Caco-2 (cell line): ENCODE results near the gene FBXW12. TPM values are rescaled to one million over a fixed set of nuclear protein-coding genes. Genes with fewer than 3 reads are reported as not detected.

Experiments
- BruUV-seq: library from RNA; stranded (reverse); fragments of 400-500 nt; replicated peaks from 2 replicates; lab custom pipeline; 2021; lab: Mats Ljungman, UMichigan
- CTCF ChIA-PET: fragments of 300-600 bp; sonication (Branson Sonifier 250); formaldehyde crosslinking; loops from one replicate; lab custom pipeline; 2022; ENCODE audit warnings: antibody characterized with exemption; lab: Charles Lee
- POLR2A ChIA-PET: fragments of 300-600 bp; sonication (Branson Sonifier 250); formaldehyde crosslinking; loops from one replicate; lab custom pipeline; 2022; ENCODE audit warnings: antibody characterized with exemption; lab: Charles Lee
- DNase-seq, 2 experiments: peaks; one replicate each; pipeline versions ENCODE4 v3.0.0 to v3.0.0-alpha.2; 2020 to 2022
- H3K27me3 ChIP-seq: replicated peaks from 2 replicates; pipeline ENCODE4 v1.6.0; 2011; ENCODE audit warnings: low read length; ENCODE audit not compliant: control insufficient read depth, insufficient read depth
- H3K36me3 ChIP-seq: 2 replicates; pipeline ENCODE4 v1.5.1; 2011; ENCODE audit warnings: low read length; ENCODE audit not compliant: control insufficient read depth, insufficient read depth
- H3K4me1 ChIP-seq: fragments of 250-450 bp; sonication (Bioruptor Pico); 2 replicates; pipeline ENCODE4 v1.5.1; 2020; ENCODE audit warnings: mild to moderate bottlenecking
- H3K4me3 ChIP-seq: 2 replicates; pipeline ENCODE4 v1.5.1; 2011; ENCODE audit warnings: low read depth, mild to moderate bottlenecking, control low read depth, low read length
- H3K9me3 ChIP-seq: fragments of 250-450 bp; sonication (Bioruptor Pico); 2 replicates; pipeline ENCODE4 v1.5.1; 2020; ENCODE audit warnings: mild to moderate bottlenecking, moderate library complexity
- H3K27ac Mint-ChIP-seq: one replicate; pipeline ENCODE4 v1.8.0; 2022; ENCODE audit warnings: mixed read lengths; ENCODE audit not compliant: unreplicated experiment
- H3K27me3 Mint-ChIP-seq: one replicate; pipeline ENCODE4 v1.8.0; 2022; ENCODE audit warnings: mixed read lengths; ENCODE audit not compliant: insufficient read depth, unreplicated experiment
- H3K36me3 Mint-ChIP-seq: one replicate; pipeline ENCODE4 v1.8.0; 2022; ENCODE audit warnings: mild to moderate bottlenecking, mixed read lengths; ENCODE audit not compliant: insufficient read depth, unreplicated experiment
- H3K4me1 Mint-ChIP-seq: one replicate; pipeline ENCODE4 v1.8.0; 2022; ENCODE audit warnings: low read depth, mixed read lengths; ENCODE audit not compliant: unreplicated experiment
- H3K4me3 Mint-ChIP-seq: one replicate; pipeline ENCODE4 v1.8.0; 2022; ENCODE audit warnings: mild to moderate bottlenecking, moderate library complexity, mixed read lengths; ENCODE audit not compliant: unreplicated experiment
- H3K9me3 Mint-ChIP-seq: one replicate; pipeline ENCODE4 v1.8.0; 2022; ENCODE audit warnings: mixed read lengths; ENCODE audit not compliant: unreplicated experiment
- intact Hi-C: fragments of 100-400 bp; cut with micrococcal nuclease; formaldehyde crosslinking; loops from one replicate; pipeline ENCODE4 v1.10.0; 2022; ENCODE audit not compliant: unreplicated experiment
- total RNA-seq: library from RNA; stranded (reverse); gene quantifications from 2 replicates; pipeline ENCODE4 v1.2.3, GENCODE V29; 2022
- TF ChIP-seq, protein P1 (sequence below), 2 experiments: fragments of 200-600 bp in 1 of 2; IDR thresholded peaks; 1 replicate in 1 of 2; 2 replicates in 1 of 2; pipeline versions ENCODE4 v1.5.1 to v1.8.0; 2011 to 2022; ENCODE audit warnings: antibody characterized with exemption in 1 of 2, control low read depth in 1 of 2, inconsistent platforms in 1 of 2, low read depth in 1 of 2, low read length in 1 of 2, mild to moderate bottlenecking in 1 of 2, moderate library complexity in 1 of 2; ENCODE audit not compliant: insufficient read depth in 1 of 2, severe bottlenecking in 1 of 2, unreplicated experiment in 1 of 2

FBXW12 gene
- total RNA-seq, 1 experiment from 2014 or later, result 1.7 TPM

DNA sequence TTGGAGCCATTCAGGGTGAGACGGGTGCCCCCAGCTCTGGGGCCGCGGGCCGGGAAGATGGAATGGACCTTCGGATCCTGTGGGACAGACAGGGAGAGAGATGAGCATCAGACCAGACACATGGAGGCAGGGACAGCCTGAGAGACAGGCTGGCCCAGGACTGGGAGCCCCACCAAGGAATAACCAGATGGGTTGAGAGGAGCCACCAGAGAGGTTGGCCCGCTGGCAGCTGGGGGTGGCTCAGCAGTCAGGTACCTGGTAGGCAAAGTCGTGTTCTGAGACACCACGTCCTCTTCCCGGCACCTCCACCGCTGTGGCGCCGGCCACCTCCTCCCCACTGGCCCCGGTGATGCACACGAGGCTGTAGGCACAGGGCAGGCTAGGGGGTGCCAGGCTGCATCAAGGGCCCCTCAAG is 44.1 kb downstream of the FBXW12 start:
- H3K9me3 Mint-ChIP-seq, result no peaks in the 10 kb centered on the region
- no peaks in the 10 kb centered on the region for H3K27me3 Mint-ChIP-seq
- H3K4me1 Mint-ChIP-seq, result peaks cover 5% of the 10 kb centered on the region
- no peak for DNase-seq
- no peaks in the 10 kb centered on the region for H3K4me1 ChIP-seq
- TF ChIP-seq, protein P1, sequence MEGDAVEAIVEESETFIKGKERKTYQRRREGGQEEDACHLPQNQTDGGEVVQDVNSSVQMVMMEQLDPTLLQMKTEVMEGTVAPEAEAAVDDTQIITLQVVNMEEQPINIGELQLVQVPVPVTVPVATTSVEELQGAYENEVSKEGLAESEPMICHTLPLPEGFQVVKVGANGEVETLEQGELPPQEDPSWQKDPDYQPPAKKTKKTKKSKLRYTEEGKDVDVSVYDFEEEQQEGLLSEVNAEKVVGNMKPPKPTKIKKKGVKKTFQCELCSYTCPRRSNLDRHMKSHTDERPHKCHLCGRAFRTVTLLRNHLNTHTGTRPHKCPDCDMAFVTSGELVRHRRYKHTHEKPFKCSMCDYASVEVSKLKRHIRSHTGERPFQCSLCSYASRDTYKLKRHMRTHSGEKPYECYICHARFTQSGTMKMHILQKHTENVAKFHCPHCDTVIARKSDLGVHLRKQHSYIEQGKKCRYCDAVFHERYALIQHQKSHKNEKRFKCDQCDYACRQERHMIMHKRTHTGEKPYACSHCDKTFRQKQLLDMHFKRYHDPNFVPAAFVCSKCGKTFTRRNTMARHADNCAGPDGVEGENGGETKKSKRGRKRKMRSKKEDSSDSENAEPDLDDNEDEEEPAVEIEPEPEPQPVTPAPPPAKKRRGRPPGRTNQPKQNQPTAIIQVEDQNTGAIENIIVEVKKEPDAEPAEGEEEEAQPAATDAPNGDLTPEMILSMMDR (IDR thresholded peaks at IDR 0.05; ENCODE audit: insufficient read depth in 1 of 2, low read depth in 1 of 2, low read length in 1 of 2, severe bottlenecking in 1 of 2, unreplicated experiment in 1 of 2), result no peak
- peaks cover 17% of the 10 kb centered on the region for H3K36me3 ChIP-seq
- no peaks in the 10 kb centered on the region for H3K9me3 ChIP-seq
- H3K27me3 ChIP-seq, result no peaks in the 10 kb centered on the region
- H3K4me3 ChIP-seq, result no peak overlapping the region
- H3K36me3 Mint-ChIP-seq, result peaks cover 99% of the 10 kb centered on the region
- BruUV-seq, result no TSS peak
- peak overlapping the region; percentile 39 for H3K27ac Mint-ChIP-seq
- ChIA-PET POLR2A (no interaction called here), CTCF (interaction anchor here (0.6 to 6.1 kb wide), 4 partner anchors 20 to 185 kb away, joined by 3 to 40 read pairs (median 4); partner anchors contain the start of genes CCDC51 and TMA7)
- intact Hi-C loops, result no loop called here
- no peak overlapping the region for H3K4me3 Mint-ChIP-seq

DNA sequence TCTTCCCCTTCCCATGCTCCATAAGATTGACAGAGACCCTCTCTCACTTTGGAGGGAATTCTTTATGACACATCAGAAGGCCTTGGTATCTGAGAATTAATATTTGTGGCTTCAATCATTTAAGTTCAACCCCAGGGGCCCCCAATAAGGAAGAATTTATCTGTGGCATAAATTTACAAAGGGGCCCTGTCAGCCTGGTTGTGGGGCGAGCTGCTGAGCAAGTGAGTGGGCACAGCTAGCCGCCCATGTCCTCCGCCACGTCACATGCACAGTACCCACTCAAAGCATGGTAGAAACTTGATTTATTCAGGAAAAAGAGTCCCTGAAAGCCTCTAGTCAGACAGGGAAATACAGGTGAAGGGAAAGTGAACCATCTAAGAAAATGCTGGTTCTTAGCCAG is 44.5 kb downstream of the FBXW12 start:
- Mint-ChIP-seq H3K4me3 (no peak overlapping the region), H3K27ac (no peak overlapping the region), H3K4me1 (peaks cover 5% of the 10 kb centered on the region), H3K36me3 (peaks cover 94% of the 10 kb centered on the region), H3K9me3 (no peaks in the 10 kb centered on the region), H3K27me3 (no peaks in the 10 kb centered on the region)
- Histone ChIP-seq H3K27me3 (no peaks in the 10 kb centered on the region), H3K36me3 (peaks cover 16% of the 10 kb centered on the region), H3K9me3 (no peaks in the 10 kb centered on the region), H3K4me1 (no peaks in the 10 kb centered on the region), H3K4me3 (no peak overlapping the region)
- BruUV-seq, result no TSS peak
- intact Hi-C loops, result no loop called here
- TF ChIP-seq, protein P1 (IDR thresholded peaks at IDR 0.05; ENCODE audit: insufficient read depth in 1 of 2, low read depth in 1 of 2, low read length in 1 of 2, severe bottlenecking in 1 of 2, unreplicated experiment in 1 of 2), result no peak
- ChIA-PET CTCF (interaction anchor here (0.7 to 6.1 kb wide), 4 partner anchors 15 to 141 kb away, joined by 3 to 40 read pairs (median 4); partner anchors contain the start of genes CCDC51 and TMA7), POLR2A (no interaction called here)
- DNase-seq, result no peak

- TF ChIP-seq, protein P1 (IDR thresholded peaks at IDR 0.05; ENCODE audit: insufficient read depth in 1 of 2, low read depth in 1 of 2, low read length in 1 of 2, severe bottlenecking in 1 of 2, unreplicated experiment in 1 of 2), result no peak
- Mint-ChIP-seq H3K27ac (no peak overlapping the region), H3K4me1 (peaks cover 5% of the 10 kb centered on the region), H3K27me3 (no peaks in the 10 kb centered on the region), H3K4me3 (no peak overlapping the region), H3K9me3 (no peaks in the 10 kb centered on the region), H3K36me3 (peaks cover 83% of the 10 kb centered on the region)
- CTCF ChIA-PET, result interaction anchor here (6.1 kb wide), 1 partner anchor 18 kb away, joined by 40 read pairs; no protein-coding TSS in a partner anchor
- no peaks in the 10 kb centered on the region for H3K4me1 ChIP-seq
- intact Hi-C loops, result no loop called here
- BruUV-seq, result no TSS peak
- H3K27me3 ChIP-seq, result no peaks in the 10 kb centered on the region
- POLR2A ChIA-PET, result no interaction called here
- no peak for DNase-seq
- peaks cover 21% of the 10 kb centered on the region for H3K36me3 ChIP-seq
- no peaks in the 10 kb centered on the region for H3K9me3 ChIP-seq
- H3K4me3 ChIP-seq, result no peak overlapping the region
These were observed 45.6 kb downstream of the FBXW12 start for GRCh38 chr3:48417529-48418108.
